Liver (tissue), 9 donors: ENCODE results near the gene CCDC192. TPM values are rescaled to one million over a fixed set of nuclear protein-coding genes. Genes with fewer than 3 reads are reported as not detected.
"Not testable (repeated sequence)": the region's sequence is repeated elsewhere in the genome, so short reads cannot be mapped to it uniquely, and the experiment has no call there.

Experiments
- DNase-seq: peaks from one replicate; pipeline ENCODE4 v3.0.0-alpha.2; 2017; ENCODE audit warnings: low spot score
- H3K27ac ChIP-seq, 2 donors: one replicate each; pipeline ENCODE4 v1.7.0; 2013; ENCODE audit warnings: inconsistent platforms in 2 of 2, low read length in 2 of 2, control low read depth in 1 of 2, low read depth in 1 of 2, mild to moderate bottlenecking in 1 of 2
- H3K27me3 ChIP-seq, 4 donors: one replicate each; pipeline versions ENCODE4 v1.6.1 to v1.7.0; 2013; ENCODE audit warnings: low read length in 3 of 4, inconsistent platforms in 1 of 4, mild to moderate bottlenecking in 1 of 4, moderate library complexity in 1 of 4; ENCODE audit not compliant: control insufficient read depth in 4 of 4, insufficient read depth in 4 of 4
- H3K36me3 ChIP-seq, 4 donors: one replicate each; pipeline versions ENCODE4 v1.6.1 to v1.7.0; 2013; ENCODE audit warnings: low read length in 3 of 4, mild to moderate bottlenecking in 3 of 4, low read depth in 1 of 4, moderate library complexity in 1 of 4; ENCODE audit not compliant: control insufficient read depth in 4 of 4, insufficient read depth in 3 of 4
- H3K4me1 ChIP-seq, 4 donors: one replicate each; pipeline versions ENCODE4 v1.6.1 to v1.7.0; 2013; ENCODE audit warnings: low read length in 3 of 4, mild to moderate bottlenecking in 3 of 4, moderate library complexity in 1 of 4; ENCODE audit not compliant: control insufficient read depth in 4 of 4, insufficient read depth in 4 of 4
- H3K4me3 ChIP-seq, 3 donors: one replicate each; pipeline versions ENCODE4 v1.6.1 to v1.7.0; 2013; ENCODE audit warnings: low read length in 3 of 3, control low read depth in 1 of 3, low read depth in 1 of 3, mild to moderate bottlenecking in 1 of 3
- H3K9ac ChIP-seq, 2 donors: one replicate each; pipeline ENCODE4 v1.7.0; 2013; ENCODE audit warnings: low read length in 2 of 2, mild to moderate bottlenecking in 2 of 2, moderate library complexity in 2 of 2, control low read depth in 1 of 2, low read depth in 1 of 2
- H3K9me3 ChIP-seq, 4 donors: one replicate each; pipeline versions ENCODE4 v1.6.1 to v1.7.0; 2013; ENCODE audit warnings: low read length in 3 of 4; ENCODE audit not compliant: control insufficient read depth in 4 of 4
- EGR1 ChIP-seq, 2 donors: IDR thresholded peaks; 2 replicates each; pipeline ENCODE4 v1.6.1; 2016 to 2018; ENCODE audit warnings: antibody characterized with exemption in 2 of 2, low read depth in 2 of 2
- FOXA1 ChIP-seq: IDR thresholded peaks from 2 replicates; pipeline ENCODE4 v1.6.1; 2016; ENCODE audit warnings: antibody characterized with exemption
- JUND ChIP-seq, 2 donors: IDR thresholded peaks; 2 replicates each; pipeline ENCODE4 v1.6.1; 2016; ENCODE audit warnings: antibody characterized with exemption in 2 of 2
- MAX ChIP-seq: IDR thresholded peaks from 2 replicates; pipeline ENCODE4 v1.6.1; 2016; ENCODE audit warnings: antibody characterized with exemption
- NR2F2 ChIP-seq: IDR thresholded peaks from 2 replicates; pipeline ENCODE4 v1.6.1; 2016; ENCODE audit warnings: antibody characterized with exemption
- RXRA ChIP-seq, 2 donors: IDR thresholded peaks; 2 replicates each; pipeline ENCODE4 v1.6.1; 2017 to 2018; ENCODE audit warnings: antibody characterized with exemption in 2 of 2, mild to moderate bottlenecking in 1 of 2
- TAF1 ChIP-seq: conservative IDR thresholded peaks from 2 replicates; pipeline ENCODE4 v1.6.1; 2016; ENCODE audit warnings: antibody characterized with exemption, mild to moderate bottlenecking
- WGBS: extraction: QIAGEN DNeasy Blood & Tissue Kit; methylation state at CpG from one replicate; pipeline ENCODE4 v1.1.7; 2013; 5-methylcytosine and 5-hydroxymethylcytosine counted together
- polyA plus RNA-seq, 2 donors: library from polyadenylated mRNA; stranded (reverse) in 1 of 2; unstranded in 1 of 2; fragments of 200-250 nt in 1 of 2; fragments of >200 nt in 1 of 2; fragmentation: Nextera tagmentation in 1 of 2; extraction: Ambion mirVana in 1 of 2; gene quantifications; one replicate each; pipeline versions ENCODE4 v1.2.1 to v1.2.3, GENCODE V29; 2013 to 2015
- total RNA-seq, 2 donors: library from RNA; depleted of rRNA; stranded (reverse); fragments of >200 nt; gene quantifications; one replicate each; pipeline ENCODE4 v1.2.3, GENCODE V29; 2014
- TF ChIP-seq, protein P1 (sequence below): IDR thresholded peaks from 2 replicates; pipeline ENCODE4 v1.6.1; 2016; ENCODE audit warnings: antibody characterized with exemption, mild to moderate bottlenecking
- TF ChIP-seq, protein P2 (sequence below): fragments of 150-350 bp; IDR thresholded peaks from 2 replicates; pipeline ENCODE4 v1.5.1; 2017; ENCODE audit warnings: improper control_type of control experiment, low read depth, low read length; ENCODE audit not compliant: missing input control
- TF ChIP-seq, protein P3 (sequence below): IDR thresholded peaks from 2 replicates; pipeline ENCODE4 v1.6.1; 2016; ENCODE audit warnings: antibody characterized with exemption
- TF ChIP-seq, protein P4 (sequence below): IDR thresholded peaks from 2 replicates; pipeline ENCODE4 v1.6.1; 2016; ENCODE audit warnings: antibody characterized with exemption
- donor health status: healthy.
- donor health status: healthy.
- donor health status: healthy.
- donor health status: healthy.
- donor health status: healthy.

The CCDC192 gene
- total and polyA plus RNA-seq, 4 donors, result not detected

GRCh38 chr5:127707209-127707608 lies 4.0 kb downstream of the CCDC192 start (continued):
- TF ChIP-seq, protein P1, sequence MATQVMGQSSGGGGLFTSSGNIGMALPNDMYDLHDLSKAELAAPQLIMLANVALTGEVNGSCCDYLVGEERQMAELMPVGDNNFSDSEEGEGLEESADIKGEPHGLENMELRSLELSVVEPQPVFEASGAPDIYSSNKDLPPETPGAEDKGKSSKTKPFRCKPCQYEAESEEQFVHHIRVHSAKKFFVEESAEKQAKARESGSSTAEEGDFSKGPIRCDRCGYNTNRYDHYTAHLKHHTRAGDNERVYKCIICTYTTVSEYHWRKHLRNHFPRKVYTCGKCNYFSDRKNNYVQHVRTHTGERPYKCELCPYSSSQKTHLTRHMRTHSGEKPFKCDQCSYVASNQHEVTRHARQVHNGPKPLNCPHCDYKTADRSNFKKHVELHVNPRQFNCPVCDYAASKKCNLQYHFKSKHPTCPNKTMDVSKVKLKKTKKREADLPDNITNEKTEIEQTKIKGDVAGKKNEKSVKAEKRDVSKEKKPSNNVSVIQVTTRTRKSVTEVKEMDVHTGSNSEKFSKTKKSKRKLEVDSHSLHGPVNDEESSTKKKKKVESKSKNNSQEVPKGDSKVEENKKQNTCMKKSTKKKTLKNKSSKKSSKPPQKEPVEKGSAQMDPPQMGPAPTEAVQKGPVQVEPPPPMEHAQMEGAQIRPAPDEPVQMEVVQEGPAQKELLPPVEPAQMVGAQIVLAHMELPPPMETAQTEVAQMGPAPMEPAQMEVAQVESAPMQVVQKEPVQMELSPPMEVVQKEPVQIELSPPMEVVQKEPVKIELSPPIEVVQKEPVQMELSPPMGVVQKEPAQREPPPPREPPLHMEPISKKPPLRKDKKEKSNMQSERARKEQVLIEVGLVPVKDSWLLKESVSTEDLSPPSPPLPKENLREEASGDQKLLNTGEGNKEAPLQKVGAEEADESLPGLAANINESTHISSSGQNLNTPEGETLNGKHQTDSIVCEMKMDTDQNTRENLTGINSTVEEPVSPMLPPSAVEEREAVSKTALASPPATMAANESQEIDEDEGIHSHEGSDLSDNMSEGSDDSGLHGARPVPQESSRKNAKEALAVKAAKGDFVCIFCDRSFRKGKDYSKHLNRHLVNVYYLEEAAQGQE, result no peak
- TF ChIP-seq RXRA (IDR thresholded peaks at IDR 0.05) (no peak), TAF1 (no peak), MAX (no peak), EGR1 (IDR thresholded peaks at IDR 0.05; ENCODE audit: low read depth in 2 of 2) (no peak), JUND (IDR thresholded peaks at IDR 0.05) (no peak), NR2F2 (no peak)
- TF ChIP-seq, protein P2, sequence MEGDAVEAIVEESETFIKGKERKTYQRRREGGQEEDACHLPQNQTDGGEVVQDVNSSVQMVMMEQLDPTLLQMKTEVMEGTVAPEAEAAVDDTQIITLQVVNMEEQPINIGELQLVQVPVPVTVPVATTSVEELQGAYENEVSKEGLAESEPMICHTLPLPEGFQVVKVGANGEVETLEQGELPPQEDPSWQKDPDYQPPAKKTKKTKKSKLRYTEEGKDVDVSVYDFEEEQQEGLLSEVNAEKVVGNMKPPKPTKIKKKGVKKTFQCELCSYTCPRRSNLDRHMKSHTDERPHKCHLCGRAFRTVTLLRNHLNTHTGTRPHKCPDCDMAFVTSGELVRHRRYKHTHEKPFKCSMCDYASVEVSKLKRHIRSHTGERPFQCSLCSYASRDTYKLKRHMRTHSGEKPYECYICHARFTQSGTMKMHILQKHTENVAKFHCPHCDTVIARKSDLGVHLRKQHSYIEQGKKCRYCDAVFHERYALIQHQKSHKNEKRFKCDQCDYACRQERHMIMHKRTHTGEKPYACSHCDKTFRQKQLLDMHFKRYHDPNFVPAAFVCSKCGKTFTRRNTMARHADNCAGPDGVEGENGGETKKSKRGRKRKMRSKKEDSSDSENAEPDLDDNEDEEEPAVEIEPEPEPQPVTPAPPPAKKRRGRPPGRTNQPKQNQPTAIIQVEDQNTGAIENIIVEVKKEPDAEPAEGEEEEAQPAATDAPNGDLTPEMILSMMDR, result no peak
- TF ChIP-seq, protein P3, sequence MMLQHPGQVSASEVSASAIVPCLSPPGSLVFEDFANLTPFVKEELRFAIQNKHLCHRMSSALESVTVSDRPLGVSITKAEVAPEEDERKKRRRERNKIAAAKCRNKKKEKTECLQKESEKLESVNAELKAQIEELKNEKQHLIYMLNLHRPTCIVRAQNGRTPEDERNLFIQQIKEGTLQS, result no peak

DNA sequence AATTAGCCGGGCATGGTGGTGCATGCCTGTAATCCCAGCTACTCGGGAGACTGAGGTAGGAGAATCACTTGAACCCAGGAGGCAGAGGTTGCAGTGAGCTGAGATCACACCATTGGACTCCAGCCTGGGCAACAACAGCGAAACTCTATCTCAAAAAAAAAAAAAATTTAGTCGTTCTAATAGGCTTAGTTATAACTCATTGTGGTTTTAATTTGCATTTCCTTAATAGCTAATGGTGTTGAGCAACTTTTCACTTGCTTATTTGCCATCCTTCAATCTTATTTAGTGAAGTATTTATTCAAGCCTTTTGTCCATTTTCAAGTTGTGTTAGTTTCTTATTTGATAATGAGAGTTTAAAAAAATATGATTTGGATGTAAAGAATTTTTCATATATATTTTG lies 9.9 kb downstream of the CCDC192 start:
- not testable (repeated sequence) for H3K4me1 ChIP-seq, H3K9me3 ChIP-seq, H3K4me3 ChIP-seq, DNase-seq, H3K27me3 ChIP-seq, H3K36me3 ChIP-seq, H3K9ac ChIP-seq, H3K27ac ChIP-seq
- 63% methylated on average over 4 of the region's 4 CpGs for WGBS

DNA sequence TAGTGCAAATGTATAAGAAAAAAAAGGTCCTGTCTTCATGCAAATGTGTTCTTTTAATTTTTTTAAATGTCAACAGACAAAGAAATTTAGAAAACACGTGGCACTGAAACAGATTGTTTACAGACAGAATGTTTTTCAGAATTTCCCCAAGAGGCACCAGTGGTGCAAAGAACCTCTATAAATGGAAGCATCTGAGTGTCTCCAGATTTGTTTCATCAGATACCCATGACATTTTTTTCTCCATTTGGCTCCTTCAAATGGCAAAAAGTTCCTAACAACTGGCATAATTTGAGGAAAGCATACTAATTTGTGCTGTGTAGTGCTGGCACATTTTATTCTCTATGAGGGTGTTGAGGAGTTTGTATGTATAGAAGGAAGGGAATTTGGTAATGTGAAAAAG lies 15.0 kb downstream of the CCDC192 start:
- H3K4me1 ChIP-seq, result no peaks in the 10 kb centered on the region
- WGBS, result 60% methylated on average over 1 of the region's 1 CpG
- no peak overlapping the region for H3K4me3 ChIP-seq
- no peak for TF ChIP-seq FOXA1
- TF ChIP-seq, protein P4, sequence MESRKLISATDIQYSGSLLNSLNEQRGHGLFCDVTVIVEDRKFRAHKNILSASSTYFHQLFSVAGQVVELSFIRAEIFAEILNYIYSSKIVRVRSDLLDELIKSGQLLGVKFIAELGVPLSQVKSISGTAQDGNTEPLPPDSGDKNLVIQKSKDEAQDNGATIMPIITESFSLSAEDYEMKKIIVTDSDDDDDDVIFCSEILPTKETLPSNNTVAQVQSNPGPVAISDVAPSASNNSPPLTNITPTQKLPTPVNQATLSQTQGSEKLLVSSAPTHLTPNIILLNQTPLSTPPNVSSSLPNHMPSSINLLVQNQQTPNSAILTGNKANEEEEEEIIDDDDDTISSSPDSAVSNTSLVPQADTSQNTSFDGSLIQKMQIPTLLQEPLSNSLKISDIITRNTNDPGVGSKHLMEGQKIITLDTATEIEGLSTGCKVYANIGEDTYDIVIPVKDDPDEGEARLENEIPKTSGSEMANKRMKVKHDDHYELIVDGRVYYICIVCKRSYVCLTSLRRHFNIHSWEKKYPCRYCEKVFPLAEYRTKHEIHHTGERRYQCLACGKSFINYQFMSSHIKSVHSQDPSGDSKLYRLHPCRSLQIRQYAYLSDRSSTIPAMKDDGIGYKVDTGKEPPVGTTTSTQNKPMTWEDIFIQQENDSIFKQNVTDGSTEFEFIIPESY, result no peak
- H3K9me3 ChIP-seq, result peaks cover 0 to 6% (median 0%) of the 10 kb centered on the region in 4 donors
- no peak for DNase-seq
- H3K9ac ChIP-seq, result no peak overlapping the region
- H3K27ac ChIP-seq, result no peak overlapping the region
- H3K27me3 ChIP-seq, result no peaks in the 10 kb centered on the region
- no peaks in the 10 kb centered on the region for H3K36me3 ChIP-seq
